ENCODE results near the gene CELA2A.
"Not testable (repeated sequence)": the region's sequence is repeated elsewhere in the genome, so short reads cannot be mapped to it uniquely, and the experiment has no call there.

Gene CELA2A

GRCh38 chr1:15504436-15504835 lies 47.9 kb downstream of the CELA2A start:
- no peak for DNase-seq

GRCh38 chr1:15506831-15507230 lies 50.3 kb downstream of the CELA2A start:
- no peak for DNase-seq

DNA sequence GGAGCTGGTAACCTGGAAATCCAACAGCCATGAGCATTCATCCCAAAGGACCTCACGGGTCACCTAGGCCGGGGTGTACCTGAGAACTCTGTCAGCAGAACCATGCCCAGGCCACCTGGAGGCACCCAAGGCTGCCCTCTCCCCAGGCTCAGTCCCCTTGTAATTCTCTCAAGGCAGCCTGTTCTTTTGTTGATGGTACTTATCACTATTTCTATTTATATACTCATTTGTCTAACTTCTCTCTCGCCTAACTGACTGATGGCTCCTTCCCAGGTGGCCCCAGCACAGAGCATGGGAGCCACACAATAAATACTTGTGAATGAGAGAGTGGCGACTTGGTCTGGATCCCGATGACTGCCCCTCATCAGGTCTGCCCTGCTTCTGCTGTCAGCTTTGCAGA lies 50.7 kb downstream of the CELA2A start:
- DNase-seq: no peak

- no peak for DNase-seq
Measured at GRCh38 chr1:15508700-15509487, 52.4 kb downstream of the CELA2A start.

GRCh38 chr1:15509586-15509985 lies 53.1 kb downstream of the CELA2A start:
- no peak for DNase-seq

- no peak for DNase-seq
Measured at GRCh38 chr1:15510611-15511405, 54.3 kb downstream of the CELA2A start.

DNA sequence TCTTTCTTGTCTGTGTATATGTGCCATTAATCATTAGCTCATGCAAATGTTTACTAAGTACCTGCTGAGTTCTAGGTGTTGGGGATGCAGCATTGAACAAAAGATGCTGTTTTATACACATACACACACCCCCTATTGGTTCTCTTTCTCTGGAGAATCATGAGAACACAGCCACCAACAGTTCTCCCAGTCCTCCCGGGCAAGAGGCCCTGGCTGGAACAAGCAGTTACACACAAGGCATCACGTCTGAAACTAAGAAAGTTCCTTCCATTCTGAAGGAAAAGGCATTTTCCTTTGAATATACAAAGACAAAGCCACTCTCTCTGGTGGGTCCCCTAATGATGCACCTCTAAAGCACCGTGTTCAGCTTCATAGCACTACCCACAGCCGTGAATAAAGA lies 56.7 kb downstream of the CELA2A start:
- DNase-seq: no peak

DNA sequence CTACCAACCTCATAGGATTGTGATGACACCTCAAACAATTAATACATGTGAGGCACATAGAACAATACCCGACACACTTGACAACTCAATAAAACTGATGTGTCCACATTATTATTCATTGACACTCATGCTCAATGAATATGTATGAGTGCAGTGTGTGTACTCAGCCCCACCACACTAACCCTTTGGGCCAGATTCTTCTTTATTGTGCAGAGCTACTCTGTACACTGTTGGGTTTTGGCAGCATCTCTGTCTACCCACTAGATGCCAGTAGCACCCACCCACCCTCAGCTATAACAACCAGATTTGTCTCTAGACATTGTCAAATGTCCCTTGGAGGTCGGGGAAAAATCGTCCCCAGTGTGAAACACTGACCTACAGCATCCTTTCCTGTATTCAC lies 57.4 kb downstream of the CELA2A start:
- no peak for DNase-seq

GRCh38 chr1:15514557-15514956 lies 58.0 kb downstream of the CELA2A start:
- DNase-seq: not testable (repeated sequence)

- no peak for DNase-seq
Measured at GRCh38 chr1:15515022-15515663, 58.6 kb downstream of the CELA2A start.

DNA sequence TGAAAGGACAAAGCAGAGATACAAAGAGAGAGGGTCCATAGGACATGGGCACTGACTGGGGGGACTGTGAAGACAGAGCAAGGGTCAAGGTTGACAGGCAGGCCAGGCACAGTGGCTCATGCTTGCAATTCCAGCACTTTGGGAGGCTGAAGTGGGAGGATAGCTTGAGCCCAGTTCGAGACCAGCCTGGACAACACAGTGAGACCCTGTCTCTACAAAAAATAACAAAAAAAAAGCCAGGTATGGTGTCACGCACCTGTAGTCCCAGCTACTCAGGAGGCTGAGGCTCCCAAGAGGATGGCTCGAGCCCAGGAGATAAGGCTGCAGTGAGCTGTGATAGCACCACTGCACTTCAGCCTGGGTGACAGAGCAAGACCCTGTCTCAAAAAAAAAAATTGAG lies 63.1 kb downstream of the CELA2A start:
- no peak for DNase-seq

DNA sequence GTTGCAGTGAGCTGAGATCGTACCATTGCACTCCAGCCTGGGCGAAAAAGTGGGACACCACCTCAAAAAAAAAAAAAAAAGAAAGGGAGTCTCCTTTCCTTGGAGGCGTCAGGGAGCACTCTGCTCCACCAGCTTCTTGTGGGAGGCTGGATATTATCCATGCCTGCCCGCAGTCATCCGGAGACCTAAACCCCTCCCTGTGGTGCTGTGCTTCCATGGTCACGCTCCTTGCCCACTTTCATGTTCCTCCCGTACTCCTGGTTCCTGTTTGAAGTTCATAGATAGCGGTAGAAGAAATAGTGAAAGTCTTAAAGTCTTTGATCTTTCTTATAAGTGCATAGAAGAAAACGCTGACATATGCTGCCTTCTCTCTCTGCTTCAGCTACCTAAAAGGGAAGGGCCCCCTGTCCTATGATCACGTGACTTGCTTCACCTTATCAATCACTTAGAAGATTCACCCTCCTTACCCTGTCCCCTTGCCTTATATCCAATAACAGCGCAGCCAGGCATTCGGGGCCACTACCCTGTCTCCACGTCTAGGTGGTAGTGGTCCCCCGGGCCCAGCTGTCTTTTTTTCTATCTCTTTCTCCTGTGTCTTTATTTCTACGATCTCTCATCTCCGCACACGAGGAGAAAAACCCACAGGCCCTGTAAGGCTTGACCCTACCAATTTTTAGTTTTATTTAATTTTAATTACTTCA lies 64.8 kb downstream of the CELA2A start:
- DNase-seq: not testable (repeated sequence)

Data from fibroblast of upper back skin (primary cell).